ENCODE results near the gene UGT8.

Gene UGT8

DNA sequence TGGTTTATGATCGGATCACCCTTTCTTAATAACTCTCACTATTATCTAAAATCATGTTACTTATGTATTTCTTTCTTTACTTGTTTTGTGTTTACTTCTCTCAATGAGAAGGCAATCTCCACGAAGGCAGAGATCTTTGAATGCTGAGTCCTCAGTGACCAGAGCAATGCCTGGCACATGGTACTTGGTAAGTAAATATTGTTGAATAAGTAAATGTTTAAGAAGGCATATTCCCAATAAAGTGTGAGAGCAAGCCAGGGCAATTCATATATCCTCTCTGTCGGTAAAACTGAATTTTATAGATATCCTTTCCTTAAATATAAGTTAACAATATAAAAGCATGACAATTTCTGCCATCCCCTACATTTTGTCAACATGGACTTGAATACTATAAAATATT lies 94.4 kb downstream of the UGT8 start:
- no peak for DNase-seq

DNA sequence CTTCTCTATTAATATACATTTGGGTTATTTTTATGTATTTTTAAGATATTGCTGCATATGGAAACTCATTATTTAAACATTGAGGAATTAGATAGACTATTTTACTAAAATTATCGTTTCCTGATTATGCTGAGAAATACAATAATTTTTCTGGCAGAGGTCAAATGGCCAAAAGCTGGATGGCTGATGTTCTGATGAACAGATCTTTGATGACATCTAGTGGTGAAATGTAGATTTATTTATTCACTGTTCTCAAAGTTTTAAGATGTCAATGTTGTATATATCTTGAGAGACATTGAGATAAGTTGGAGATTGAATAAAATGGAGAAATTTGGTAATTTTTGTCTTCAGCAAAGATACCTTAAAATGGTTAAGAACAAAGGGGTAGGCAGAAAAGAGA lies 96.2 kb downstream of the UGT8 start:
- DNase-seq: no peak

DNA sequence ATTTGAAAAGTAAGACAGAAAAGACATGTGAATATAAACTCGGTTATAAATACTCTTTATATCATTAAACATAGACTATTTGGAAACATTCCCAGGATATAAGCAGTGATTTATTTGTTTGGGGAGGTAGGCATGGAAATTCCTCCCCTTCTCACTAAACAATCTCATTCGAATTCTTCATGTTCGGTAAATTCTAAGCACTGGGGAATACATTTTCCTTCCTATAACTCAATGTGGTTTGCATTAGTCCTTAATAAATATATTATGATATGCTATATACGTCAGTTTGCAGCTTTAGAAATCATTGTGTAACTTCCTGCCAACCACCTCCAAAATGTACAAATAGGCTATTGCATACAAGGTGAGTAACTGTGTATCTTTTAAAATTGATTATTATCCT lies 99.6 kb downstream of the UGT8 start:
- no peak for DNase-seq

- no peak for DNase-seq
These were observed 102.9 kb downstream of the UGT8 start for GRCh38 chr4:114701491-114701890.

DNA sequence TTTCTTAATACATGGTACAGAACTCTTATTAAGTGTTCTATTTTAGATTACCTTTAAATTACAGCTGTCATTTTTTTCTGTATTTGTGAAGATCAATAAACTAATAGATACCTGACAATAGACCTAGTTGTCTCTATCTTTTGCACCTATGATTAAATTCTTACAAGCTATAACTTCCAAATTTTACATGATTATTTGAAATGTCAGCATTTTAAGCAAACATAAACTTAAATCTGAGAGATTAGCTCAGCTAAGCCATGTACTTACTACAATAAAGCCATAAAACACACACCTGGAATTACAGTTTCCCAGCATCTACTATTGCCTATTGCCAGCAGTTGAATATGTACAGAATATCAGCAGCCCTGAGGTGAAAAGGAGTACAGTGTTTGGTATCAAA lies 118.8 kb downstream of the UGT8 start:
- DNase-seq: no peak

DNA sequence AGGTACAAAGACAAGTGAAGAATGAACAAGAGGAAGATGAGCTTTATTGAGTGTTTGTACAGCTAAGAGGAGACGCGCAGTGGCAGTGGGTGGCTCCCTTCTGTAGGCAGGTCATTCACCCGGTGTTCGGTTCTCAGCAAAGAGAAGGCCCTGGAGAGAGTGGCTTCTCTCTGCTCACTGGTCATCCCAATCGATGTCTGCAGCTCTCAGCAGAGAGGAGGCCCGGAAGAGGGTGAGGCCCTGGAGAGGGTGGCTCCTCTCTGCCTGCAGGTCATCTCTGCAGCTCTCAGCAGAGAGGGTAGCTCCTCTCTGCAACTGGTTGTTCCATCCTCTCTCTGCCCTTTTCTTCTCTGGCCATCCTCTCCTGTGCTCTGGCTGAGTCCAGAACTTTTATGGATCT lies 126.5 kb downstream of the UGT8 start:
- no peak for DNase-seq

DNA sequence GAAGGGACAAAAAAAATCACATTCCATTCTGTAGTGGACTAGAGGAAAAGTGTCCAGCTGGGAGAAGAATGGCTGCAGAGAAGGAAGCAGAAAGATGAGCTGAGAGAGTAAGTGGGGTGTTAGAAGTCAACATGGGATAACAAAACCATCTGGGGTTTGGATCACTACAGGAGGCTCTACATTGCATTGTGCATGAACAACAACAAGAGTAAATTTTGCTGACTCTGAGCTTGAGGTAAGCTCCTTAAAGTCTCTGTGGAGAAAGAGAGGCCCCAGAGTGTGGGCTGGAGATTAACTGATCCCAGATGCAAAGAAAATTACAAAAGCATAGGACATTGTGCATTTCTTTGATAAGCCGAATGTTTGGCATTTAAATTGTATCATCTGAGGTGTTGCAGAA lies 128.9 kb downstream of the UGT8 start:
- DNase-seq: no peak

All from CD4-positive, alpha-beta T cell treated with Interleukin-15 for 1 hour (primary cell).